NCI-H2107 treated with DMSO at 0.1 percent for 48 hours (cell line): ENCODE measurements around the gene C3orf18.

Source experiments
- DNase-seq: peaks from one replicate; lab custom pipeline; 2025; ENCODE audit not compliant: unreplicated experiment; lab: John Stamatoyannopoulos, UW

Gene C3orf18

GRCh38 chr3:50603261-50604109, 35.9 kb upstream of the C3orf18 start:
- no peak for DNase-seq

- DNase-seq = no peak
Measured at GRCh38 chr3:50602595-50603191, 35.1 kb upstream of the C3orf18 start.

- peak; percentile 78 for DNase-seq
Measured at GRCh38 chr3:50600841-50601591, 33.5 kb upstream of the C3orf18 start.

GRCh38 chr3:50600141-50600753, 32.7 kb upstream of the C3orf18 start:
- no peak for DNase-seq

- DNase-seq = no peak
Measured at GRCh38 chr3:50599716-50600118, 32.2 kb upstream of the C3orf18 start.

DNA sequence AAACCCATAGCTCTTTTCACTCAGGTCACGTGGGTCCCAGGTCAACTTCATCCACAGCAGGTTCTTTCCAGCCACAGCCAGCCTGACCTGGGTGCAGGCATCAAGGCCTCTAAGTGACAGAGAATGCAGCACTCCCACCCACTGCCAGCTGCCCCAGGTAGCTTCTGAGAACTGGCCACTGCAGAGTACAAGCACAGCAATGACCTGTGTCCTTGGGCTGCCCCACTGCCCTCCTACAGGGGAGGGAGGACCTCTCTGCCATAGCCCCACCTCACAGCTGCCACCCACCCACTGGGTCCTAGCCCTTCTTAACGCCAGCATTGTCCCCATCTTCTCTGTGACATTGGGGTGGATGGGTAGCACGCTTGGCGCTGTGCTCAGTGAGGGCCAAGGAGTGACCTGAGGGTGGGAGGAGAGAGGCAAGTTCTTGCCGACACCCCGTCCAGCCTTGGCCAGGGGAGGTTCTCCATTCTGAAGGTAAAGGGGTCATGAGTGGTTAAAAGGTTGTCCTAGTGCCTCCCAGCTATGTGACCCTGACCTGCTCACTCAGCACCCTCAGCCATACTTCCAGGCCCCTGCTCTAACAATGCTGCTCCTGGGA, 31.7 kb upstream of the C3orf18 start:
- no peak for DNase-seq

- no peak for DNase-seq
Measured at GRCh38 chr3:50594253-50594785, 26.8 kb upstream of the C3orf18 start.

GRCh38 chr3:50592568-50592967, 25.0 kb upstream of the C3orf18 start:
- DNase-seq = no peak

DNA sequence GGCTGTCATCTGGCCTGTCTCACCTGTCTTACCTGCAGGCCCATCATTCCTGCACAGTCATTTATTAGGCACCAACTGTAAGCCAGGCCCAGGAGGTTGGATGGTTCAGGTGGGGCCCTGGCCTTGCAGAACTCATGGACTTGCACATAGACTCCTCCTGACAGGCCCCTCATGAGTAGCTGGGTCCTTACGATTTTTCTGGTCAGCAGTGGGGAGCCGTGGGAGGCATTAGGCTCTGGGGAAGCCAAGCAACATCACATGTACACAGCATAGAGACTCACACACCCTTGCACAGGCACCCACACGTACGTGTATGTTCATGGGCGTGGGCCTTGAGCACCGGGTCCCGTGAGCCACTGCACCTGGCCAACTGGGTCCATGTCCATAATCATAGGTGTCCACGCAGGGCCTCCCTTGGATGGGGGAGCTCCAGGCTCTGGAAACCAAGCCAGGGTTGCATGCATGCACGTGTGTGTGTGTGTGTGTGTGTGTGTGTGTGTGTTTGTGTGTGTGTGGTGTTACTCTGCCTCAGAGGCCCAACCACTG, 23.7 kb upstream of the C3orf18 start:
- no peak for DNase-seq

DNA sequence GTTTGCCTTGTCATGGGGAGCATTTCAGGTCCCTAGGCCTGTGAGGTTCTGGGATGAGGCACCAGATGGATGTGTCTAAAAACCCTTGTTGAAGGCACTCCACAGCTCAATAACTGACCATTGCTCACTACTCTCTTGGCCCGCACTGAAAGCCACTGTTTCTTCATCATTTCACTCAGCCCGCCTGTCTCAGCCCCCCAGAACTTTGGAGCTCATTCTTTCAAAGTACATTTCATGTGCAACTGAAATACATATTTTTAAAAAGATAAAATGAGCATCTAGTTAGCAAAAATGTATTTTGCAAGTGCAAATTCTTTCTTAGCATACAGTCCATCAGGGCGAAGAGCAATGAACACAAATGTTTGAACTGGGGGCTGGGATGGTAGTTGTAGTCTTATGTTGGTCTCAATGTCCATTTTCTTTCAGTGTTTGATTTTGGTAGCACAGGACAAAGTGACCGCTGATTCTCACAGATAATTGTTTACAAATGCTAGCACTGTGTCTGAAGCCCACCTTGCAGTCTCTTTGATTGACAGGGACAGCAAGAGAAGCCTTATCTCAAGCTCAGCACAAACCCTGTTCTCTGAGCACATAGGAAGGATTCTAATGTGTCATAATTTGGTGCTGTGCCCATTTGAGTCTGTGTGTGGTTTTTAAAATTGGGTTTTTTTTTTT, 21.3 kb upstream of the C3orf18 start:
- DNase-seq = no peak

- no peak for DNase-seq
Measured at GRCh38 chr3:50587806-50588758, 20.5 kb upstream of the C3orf18 start.

- DNase-seq = no peak
Measured at GRCh38 chr3:50587373-50587772, 19.8 kb upstream of the C3orf18 start.

DNA sequence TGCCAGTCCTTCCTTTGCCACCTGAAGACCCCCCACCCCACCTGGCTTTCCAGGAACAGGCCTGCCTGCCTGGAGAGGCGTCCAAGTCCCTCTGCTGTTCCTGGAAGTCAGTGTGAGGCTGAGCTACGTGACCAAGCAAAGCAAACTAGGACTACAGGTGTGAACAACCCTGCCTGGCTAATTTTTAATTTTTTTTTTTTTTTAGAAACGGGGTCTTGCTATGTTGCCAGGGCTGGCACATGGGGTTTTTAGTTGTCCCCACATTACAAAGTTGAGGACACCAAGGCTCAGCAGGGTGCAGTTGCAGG, 19.2 kb upstream of the C3orf18 start:
- DNase-seq = no peak

DNA sequence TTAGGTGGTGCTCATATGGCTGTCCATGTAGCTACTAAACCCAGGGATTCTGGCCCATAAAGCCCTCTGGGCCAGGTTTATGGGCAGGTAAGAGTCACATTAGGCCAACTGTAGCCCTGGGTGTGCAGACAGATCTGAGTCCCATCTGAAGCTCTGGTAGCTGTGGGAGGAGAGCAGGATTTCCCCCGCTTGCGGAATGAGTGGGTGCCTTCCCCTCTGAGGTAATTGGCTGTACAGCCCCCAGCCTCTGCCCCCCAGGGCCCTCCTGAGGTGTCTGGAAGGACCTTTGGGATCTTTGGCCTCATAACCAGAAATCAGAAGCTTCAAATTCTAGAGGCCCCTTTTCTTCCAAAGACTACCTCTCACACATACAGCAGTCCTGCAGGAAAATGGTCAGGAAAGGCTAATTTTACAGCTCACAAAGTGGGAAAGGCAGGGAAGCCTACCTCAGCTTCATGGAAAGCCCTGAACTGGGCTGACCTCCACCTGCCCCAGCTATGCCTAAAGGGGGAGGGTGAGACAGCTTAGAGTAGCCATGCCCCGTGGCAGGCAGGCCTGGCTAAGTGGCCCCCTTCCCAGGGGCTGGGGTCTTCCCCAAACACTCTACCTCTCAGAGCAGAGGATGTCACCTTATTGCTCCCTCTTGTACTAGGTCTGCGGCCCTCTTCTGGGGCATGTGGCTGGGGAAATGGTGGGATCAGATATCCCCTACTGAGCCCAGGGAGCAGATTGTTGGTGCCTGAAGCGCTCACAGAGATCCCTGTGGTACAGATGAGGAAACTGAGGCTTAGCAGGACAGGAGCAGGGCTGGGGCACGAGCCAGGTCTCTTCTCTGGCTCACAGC, 18.6 kb upstream of the C3orf18 start:
- DNase-seq = no peak

DNA sequence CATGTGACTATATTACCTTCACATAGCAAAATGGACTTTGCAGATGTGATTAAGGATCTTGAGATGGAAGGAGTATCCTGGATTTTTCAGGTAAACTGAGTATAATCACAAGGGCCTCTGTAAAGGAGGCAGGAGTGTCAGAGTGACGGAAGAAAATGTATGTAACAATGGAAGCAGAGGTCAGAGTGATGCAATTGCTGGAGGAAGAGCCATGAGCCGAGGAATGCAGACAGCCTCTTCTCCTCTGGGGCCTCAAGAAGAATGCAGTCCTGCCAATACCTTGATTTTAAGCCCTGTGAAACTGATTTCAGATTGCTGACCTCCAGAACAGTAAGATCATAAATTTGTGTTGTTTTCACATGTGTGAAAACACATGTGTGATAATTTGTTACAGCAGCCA, 16.8 kb upstream of the C3orf18 start:
- no peak for DNase-seq

- no peak for DNase-seq
Measured at GRCh38 chr3:50583897-50584296, 16.4 kb upstream of the C3orf18 start.

DNA sequence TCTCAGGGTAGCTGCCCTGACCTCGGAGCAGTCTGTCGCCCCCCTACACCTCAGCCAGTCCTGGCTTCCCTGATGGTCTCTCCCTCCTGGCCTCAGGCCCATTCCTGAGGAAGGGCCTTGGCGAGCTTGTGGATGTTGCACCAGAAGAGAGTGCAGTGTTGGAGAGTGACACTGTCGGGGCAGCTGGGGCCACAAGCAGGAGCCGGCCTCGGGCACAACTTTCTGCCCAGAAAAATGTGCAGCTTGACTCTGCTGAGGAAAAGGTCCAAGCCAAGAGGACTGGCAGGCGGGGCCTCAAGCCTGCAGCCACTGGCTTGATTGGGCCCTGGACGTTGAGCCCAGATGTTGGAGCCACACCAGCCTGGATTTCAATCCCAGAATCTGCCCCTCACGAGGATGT, 14.5 kb upstream of the C3orf18 start:
- no peak for DNase-seq

- DNase-seq = no peak
Measured at GRCh38 chr3:50581459-50581842, 13.9 kb upstream of the C3orf18 start.
